Measurements from ENCODE around the gene SLC13A4. TPM values are rescaled to one million over a fixed set of nuclear protein-coding genes. Genes with fewer than 3 reads are reported as not detected.
"Not testable (repeated sequence)": the region's sequence is repeated elsewhere in the genome, so short reads cannot be mapped to it uniquely, and the experiment has no call there.

Gene SLC13A4
- total RNA-seq, 1 experiment from 2014 or later, result not detected

DNA sequence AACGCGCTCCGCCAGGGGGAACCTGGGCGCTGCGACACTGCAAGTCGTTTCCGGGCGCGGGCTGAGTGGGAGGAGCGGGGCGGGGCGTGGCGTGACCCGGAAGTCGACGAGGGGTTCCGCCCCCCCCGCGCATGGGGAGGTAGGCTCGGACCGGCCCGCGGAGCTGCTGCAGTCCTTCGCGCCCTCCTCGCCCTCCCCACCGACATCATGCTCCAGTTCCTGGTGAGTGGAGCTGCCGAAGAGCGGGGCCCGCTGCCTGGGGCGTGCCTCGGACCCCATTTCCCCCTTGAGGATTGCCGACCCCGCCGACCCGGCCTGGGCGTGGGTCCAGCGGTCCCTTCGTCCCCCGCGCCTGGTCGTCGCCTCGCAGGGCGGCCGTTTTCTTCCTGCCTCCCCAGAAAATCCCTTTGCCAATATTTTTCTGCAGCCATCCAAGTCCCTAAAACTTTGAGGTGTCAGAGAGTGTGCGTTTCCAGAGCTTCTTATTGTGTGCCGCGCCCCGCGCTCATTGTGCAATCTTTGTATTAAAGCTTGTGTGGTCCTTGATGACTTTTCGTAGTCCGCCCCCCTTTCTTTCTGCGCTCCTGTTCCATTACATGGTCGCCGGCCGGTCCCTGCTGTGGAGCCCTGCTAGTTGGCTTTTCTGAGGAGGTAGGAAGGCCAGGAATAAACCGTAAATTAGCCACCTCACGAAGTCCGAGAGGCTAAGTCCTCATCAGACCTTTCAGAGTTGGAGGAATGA is 65.4 kb downstream of the SLC13A4 start, which contains the start of gene STMP1:
Gene STMP1 (plus strand): TSS at position 142 of the 742 bp plus-strand sequence.
- DNase-seq (ENCODE audit: low read depth), result peak; percentile 91

DNA sequence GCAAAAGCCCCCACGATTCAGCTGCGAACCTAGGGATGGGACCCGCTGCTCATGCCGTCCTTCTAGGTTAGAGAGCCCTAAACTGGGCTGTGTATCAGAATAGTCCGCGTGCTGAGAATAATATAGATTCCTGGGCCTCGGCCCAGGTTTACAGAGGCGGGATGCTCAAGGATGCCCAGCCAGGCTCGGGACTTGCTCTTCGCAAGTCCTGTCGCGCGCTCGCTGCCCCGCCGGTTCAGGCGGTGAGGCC is 65.9 kb downstream of the SLC13A4 start:
- no peak for DNase-seq (ENCODE audit: low read depth)

GRCh38 chr7:135661311-135662122 is 66.5 kb downstream of the SLC13A4 start:
- DNase-seq (ENCODE audit: low read depth), result no peak

DNA sequence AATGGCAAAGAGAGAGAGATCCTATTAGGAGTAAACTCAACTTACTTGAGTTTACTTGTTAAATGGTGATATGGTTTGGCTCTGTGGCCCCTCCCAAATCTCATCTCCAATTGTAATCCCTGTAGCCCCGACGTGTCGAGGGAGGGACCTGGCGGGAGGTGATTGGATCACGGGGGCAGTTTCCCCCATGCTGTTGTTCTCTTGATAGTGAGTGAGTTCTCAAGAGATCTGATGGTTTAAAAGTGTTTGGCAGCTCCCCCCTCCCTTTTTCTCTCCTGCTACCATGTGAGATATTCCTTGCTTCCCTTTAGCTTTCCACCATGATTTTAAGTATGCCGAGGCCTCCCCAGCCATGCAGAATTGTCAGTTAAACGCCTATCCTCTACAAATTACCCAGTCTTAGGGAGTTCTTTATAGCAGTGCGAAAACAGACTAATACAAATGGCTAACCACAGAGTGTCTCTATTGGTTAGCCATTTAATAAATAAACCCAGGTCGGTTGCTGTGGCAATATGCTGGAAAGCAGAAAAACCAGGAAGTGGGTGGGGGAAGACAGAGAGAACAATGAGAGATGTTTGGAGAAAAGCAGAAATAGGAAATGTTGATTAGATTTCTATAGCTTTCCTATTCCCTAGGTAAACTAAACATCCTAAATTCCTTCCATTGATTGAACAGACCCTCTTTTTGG is 68.7 kb downstream of the SLC13A4 start:
- peak; percentile 71 for DNase-seq (ENCODE audit: low read depth)

GRCh38 chr7:135658564-135658963 is 69.4 kb downstream of the SLC13A4 start:
- DNase-seq (ENCODE audit: low read depth), result no peak

DNA sequence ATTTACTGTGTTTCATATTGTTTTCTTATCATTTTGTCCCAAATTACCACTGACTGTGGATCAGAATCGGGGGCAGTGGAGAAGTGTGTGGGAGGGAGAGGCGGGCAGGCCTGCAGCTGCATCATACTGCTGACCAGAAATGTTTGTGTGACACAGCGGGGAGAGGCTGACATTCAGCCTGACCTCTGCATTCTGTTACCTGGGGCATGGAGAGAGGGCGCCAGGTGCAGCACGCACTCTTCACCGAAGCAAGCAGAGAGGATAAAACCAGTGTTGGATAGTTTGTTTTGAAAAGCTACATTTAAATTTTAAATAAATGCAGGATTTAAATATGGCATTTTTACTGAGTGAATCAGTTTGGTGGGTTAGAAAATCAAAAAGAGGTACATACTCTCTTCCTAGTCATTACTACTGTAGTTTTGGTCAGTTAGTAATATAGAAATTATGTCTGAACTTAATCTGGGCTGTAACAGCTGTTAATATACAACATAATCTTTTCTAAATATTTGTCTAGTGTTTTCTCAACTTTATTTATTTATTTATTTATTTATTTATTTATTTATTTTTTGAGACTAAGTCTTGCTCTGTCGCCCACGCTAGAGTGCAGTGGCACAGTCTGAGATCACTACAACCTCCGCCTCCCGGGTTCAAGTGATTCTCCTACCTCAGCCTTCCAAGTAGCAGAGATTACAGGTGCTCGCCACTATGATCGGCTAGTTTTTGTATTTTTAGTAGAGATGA is 74.5 kb downstream of the SLC13A4 start:
- no peak for DNase-seq (ENCODE audit: low read depth)

GRCh38 chr7:135650831-135651573 is 77.0 kb downstream of the SLC13A4 start:
- peak; percentile 47 for DNase-seq (ENCODE audit: low read depth)

- no peak for DNase-seq (ENCODE audit: low read depth)
Measured at GRCh38 chr7:135648235-135648634, 79.8 kb downstream of the SLC13A4 start.

DNA sequence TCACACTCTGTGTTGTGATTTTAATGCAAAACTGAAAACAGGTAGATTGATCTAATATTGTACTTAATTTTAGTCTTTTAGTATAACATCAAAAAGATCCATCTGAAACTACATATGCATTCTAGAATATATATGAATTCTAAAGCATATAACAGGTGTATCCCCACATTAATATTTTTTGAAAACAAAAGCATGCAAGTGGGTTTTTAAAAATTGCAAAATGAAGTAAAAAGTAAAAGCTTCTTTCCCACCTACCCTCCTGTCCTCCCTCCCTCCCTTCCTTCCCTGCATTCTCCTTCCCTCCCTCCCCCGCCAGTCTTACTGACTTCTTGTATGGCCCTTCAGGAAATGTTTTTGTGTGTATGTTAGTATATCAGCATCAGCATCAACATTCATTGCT is 80.2 kb downstream of the SLC13A4 start:
- no peak for DNase-seq (ENCODE audit: low read depth)

DNA sequence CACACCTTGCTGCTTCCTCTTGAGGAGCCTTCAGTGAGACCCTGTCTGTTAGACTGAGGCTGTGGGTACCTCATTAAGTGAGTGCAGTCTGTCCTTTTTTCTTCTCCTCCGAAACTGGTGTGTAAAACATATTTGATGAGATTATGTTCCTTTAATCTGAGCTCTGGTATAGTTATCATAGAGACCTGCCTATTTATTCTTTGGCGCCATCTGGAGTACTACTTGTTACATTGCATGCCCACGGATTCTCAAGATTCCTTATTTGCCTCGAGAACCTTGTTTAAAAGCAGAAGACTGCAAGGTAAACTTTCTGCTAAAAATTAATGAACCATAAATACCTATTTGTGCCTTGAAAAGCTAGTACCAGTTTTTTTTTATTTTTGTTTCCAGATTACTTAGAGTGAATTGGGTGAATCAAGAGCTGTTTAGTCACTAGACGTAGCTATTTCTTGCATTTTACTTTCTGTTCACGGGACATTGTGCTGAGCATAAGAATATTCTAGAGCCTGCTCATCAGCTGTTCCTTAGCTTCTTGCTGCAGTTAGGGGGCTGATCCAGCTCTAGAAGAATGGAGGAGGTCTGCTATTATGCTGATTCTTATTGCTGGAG is 82.6 kb downstream of the SLC13A4 start:
- peak; percentile 58 for DNase-seq (ENCODE audit: low read depth)

- DNase-seq (ENCODE audit: low read depth), result no peak
Measured at GRCh38 chr7:135644729-135645128, 83.3 kb downstream of the SLC13A4 start.

GRCh38 chr7:135644154-135644553 is 83.8 kb downstream of the SLC13A4 start:
- DNase-seq (ENCODE audit: low read depth), result no peak

DNA sequence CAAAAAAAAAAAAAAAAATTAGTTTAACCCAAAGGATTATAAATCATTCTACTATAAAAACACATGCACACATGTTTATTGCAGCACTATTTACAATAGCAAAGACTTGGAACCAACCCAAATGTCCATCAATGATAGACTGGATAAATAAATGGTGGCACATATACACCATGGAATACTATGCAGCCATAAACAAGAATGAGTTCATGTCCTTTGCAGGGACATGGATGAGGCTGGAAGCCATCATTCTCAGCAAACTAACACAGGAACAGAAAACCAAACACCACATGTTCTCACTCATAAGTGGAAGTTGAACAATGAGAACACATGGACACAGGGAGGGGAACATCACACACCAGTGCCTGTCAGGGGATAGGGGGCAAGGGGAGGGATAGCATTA is 88.3 kb downstream of the SLC13A4 start:
- DNase-seq (ENCODE audit: low read depth), result not testable (repeated sequence)

- no peak for DNase-seq (ENCODE audit: low read depth)
Measured at GRCh38 chr7:135634191-135634878, 93.7 kb downstream of the SLC13A4 start.

Other genes with a start within 250 kb of the SLC13A4 start
- 11.8 and 15.0 TPM in 2 replicates for gene CNOT4, start 218.1 kb downstream of the SLC13A4 start, total RNA-seq (2014; rRNA removed; shearing (Covaris generic))
- gene NUP205, start 170.3 kb downstream of the SLC13A4 start, total RNA-seq (2014; rRNA removed; shearing (Covaris generic)), result 82.5 and 109 TPM in 2 replicates
- gene STMP1, start 65.7 kb downstream of the SLC13A4 start, total RNA-seq (2014; rRNA removed; shearing (Covaris generic)), result 29.5 and 34.0 TPM in 2 replicates
- 1.9 and 3.4 TPM in 2 replicates for gene FAM180A, start 20.6 kb upstream of the SLC13A4 start, total RNA-seq (2014; rRNA removed; shearing (Covaris generic))
- 154 and 217 TPM in 2 replicates for gene MTPN, start 249.2 kb upstream of the SLC13A4 start, total RNA-seq (2014; rRNA removed; shearing (Covaris generic))